K562 (cell line): Measurements from ENCODE around the gene LY6G6F.
A peak's percentile ranks its signal among the peaks of the same experiment; 100 is the strongest.

Experiments
- ATF2 ChIP-seq: sonication (generic); formaldehyde crosslinking; IDR thresholded peaks from 2 replicates; pipeline ENCODE4 v1.8.1; 2022; ENCODE audit warnings: missing genetic modification reagents
- MTA1 ChIP-seq: fragments of 450-650 bp; IDR thresholded peaks from 2 replicates; pipeline ENCODE4 v1.6.1; 2017; ENCODE audit warnings: borderline replicate concordance
- NR3C1 ChIP-seq: sonication (generic); formaldehyde crosslinking; IDR thresholded peaks from 2 replicates; pipeline ENCODE4 v1.8.1; 2022; ENCODE audit warnings: missing genetic modification reagents
- ZNF696 ChIP-seq: fragments of 250-450 bp; sonication (Bioruptor Pico); conservative IDR thresholded peaks from 2 replicates; pipeline ENCODE4 v1.4.0; 2020; ENCODE audit warnings: mild to moderate bottlenecking, moderate library complexity

GRCh38 chr6:31702405-31702818 lies 4.3 kb upstream of the LY6G6F start:
- TF ChIP-seq NR3C1 (CRISPR knock-in tag), result no peak
- no peak for TF ChIP-seq ATF2 (CRISPR knock-in tag)
- TF ChIP-seq MTA1, result 0 out of 2 replicates have a peak, but pooled peaks have one; percentile 19
- TF ChIP-seq ZNF696 (CRISPR knock-in tag), result no peak
